Measurements from ENCODE around the gene TTBK1.

DNA sequence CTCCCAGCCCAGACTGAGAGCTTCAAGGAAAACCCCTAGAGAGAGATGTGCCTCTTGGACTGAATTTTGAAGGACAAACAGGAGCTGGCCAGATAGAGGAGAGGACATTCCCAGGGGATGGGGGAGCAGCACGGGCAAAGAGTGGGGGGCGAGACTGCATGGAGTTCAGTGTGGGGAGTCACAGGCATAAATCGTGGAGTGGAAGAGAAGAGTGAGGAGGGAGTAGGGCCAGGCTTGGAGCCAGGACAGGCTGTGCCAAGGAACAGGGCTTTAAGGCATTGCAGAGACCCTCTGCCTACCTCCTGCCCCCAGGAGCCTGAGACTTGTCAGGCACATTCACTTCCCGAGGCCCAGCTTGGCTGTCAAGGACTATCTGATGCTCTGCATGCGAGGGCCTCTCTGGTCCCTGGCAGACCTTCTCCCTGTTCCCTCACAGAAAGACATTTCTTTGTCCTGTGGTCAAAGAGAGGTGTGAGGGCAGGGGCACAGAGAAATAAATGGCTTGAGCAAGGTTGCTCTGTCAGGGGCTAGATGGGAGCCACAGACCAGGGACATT lies 49.6 kb downstream of the TTBK1 start:
- TF ChIP-seq, protein P1, sequence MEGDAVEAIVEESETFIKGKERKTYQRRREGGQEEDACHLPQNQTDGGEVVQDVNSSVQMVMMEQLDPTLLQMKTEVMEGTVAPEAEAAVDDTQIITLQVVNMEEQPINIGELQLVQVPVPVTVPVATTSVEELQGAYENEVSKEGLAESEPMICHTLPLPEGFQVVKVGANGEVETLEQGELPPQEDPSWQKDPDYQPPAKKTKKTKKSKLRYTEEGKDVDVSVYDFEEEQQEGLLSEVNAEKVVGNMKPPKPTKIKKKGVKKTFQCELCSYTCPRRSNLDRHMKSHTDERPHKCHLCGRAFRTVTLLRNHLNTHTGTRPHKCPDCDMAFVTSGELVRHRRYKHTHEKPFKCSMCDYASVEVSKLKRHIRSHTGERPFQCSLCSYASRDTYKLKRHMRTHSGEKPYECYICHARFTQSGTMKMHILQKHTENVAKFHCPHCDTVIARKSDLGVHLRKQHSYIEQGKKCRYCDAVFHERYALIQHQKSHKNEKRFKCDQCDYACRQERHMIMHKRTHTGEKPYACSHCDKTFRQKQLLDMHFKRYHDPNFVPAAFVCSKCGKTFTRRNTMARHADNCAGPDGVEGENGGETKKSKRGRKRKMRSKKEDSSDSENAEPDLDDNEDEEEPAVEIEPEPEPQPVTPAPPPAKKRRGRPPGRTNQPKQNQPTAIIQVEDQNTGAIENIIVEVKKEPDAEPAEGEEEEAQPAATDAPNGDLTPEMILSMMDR (IDR thresholded peaks at IDR 0.05; ENCODE audit: low read depth, low read length): no peak
- TF ChIP-seq EZH2phosphoT487 (IDR thresholded peaks at IDR 0.05; ENCODE audit: low read depth): no peak

Data from OCI-LY3 (cell line).